GM19043 (cell line): Measurements from ENCODE around the gene STOX1.
"Not testable (repeated sequence)": the region's sequence is repeated elsewhere in the genome, so short reads cannot be mapped to it uniquely, and the experiment has no call there.

Experiments used
- ATAC-seq: cut with Tn5 transposase; IDR thresholded peaks from one replicate; pipeline ENCODE4 v1.9.1; 2021; ENCODE audit warnings: low read depth; ENCODE audit not compliant: unreplicated experiment

STOX1 gene

GRCh38 chr10:68829521-68829920 is 2.2 kb downstream of the STOX1 start:
- ATAC-seq, result no peak

GRCh38 chr10:68829952-68830351 is 2.6 kb downstream of the STOX1 start:
- ATAC-seq, result no peak

- ATAC-seq, result no peak
Measured at GRCh38 chr10:68831961-68832455, 4.7 kb downstream of the STOX1 start.

GRCh38 chr10:68832601-68833000 is 5.3 kb downstream of the STOX1 start:
- no peak for ATAC-seq

- no peak for ATAC-seq
Measured at GRCh38 chr10:68837626-68838322, 10.4 kb downstream of the STOX1 start.

GRCh38 chr10:68840650-68841049 is 13.3 kb downstream of the STOX1 start:
- not testable (repeated sequence) for ATAC-seq

GRCh38 chr10:68848281-68848680 is 20.9 kb downstream of the STOX1 start:
- no peak for ATAC-seq

- no peak for ATAC-seq
Measured at GRCh38 chr10:68848806-68849205, 21.5 kb downstream of the STOX1 start.

- no peak for ATAC-seq
Measured at GRCh38 chr10:68856352-68856751, 29.0 kb downstream of the STOX1 start.

GRCh38 chr10:68857005-68857404 is 29.7 kb downstream of the STOX1 start:
- ATAC-seq, result no peak

GRCh38 chr10:68861253-68861652 is 33.9 kb downstream of the STOX1 start:
- ATAC-seq, result no peak

GRCh38 chr10:68864611-68865010 is 37.3 kb downstream of the STOX1 start:
- ATAC-seq, result no peak

GRCh38 chr10:68868173-68868572 is 40.8 kb downstream of the STOX1 start:
- ATAC-seq, result not testable (repeated sequence)

GRCh38 chr10:68869623-68870022 is 42.3 kb downstream of the STOX1 start:
- no peak for ATAC-seq

GRCh38 chr10:68870061-68870460 is 42.7 kb downstream of the STOX1 start:
- no peak for ATAC-seq

- ATAC-seq, result no peak
Measured at GRCh38 chr10:68870545-68871104, 43.3 kb downstream of the STOX1 start.

- ATAC-seq, result no peak
Measured at GRCh38 chr10:68871105-68871711, 43.9 kb downstream of the STOX1 start.

- no peak for ATAC-seq
Measured at GRCh38 chr10:68871731-68872342, 44.5 kb downstream of the STOX1 start.

- no peak for ATAC-seq
Measured at GRCh38 chr10:68876246-68877138, 49.2 kb downstream of the STOX1 start.

GRCh38 chr10:68877482-68878110 is 50.3 kb downstream of the STOX1 start:
- ATAC-seq, result no peak
